Uterus (tissue), 2 donors: Measurements from ENCODE around the gene HTR3B.

Source experiments
- POLR2A ChIP-seq, 2 donors: fragments of 450-650 bp; IDR thresholded peaks; one replicate each; pipeline ENCODE4 v1.6.1; 2016; ENCODE audit warnings: antibody characterized with exemption in 2 of 2, mild to moderate bottlenecking in 1 of 2, moderate library complexity in 1 of 2
- TF ChIP-seq, protein P1 (sequence below), 4 experiments: fragments of 200-600 bp in 2 of 4; fragments of 450-650 bp in 2 of 4; sonication (generic) in 2 of 4; IDR thresholded peaks; one replicate each; pipeline ENCODE4 v1.5.1; 2016 to 2019; ENCODE audit warnings: antibody characterized with exemption in 4 of 4, mild to moderate bottlenecking in 2 of 4, moderate library complexity in 1 of 4

DNA sequence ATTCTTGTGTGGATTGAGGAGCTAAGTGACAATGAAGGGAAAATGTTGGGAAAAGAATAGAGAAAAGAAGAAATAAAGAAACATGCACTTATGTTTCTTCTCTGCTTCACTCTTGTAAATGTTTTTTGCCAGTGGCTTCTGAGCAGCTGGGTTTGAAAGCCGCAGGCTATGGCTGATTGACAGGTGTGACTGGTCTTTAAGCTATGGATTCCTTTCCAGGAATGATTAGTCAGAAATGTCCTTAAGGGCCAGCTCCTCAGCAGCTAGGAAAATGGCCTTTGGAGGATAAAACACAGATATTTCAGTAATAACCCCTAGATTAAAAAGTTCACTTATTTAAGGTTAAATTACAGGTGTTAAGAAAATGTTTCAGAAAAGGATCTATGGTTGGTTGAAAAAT lies 22.7 kb upstream of the HTR3B start:
- TF ChIP-seq, protein P1, sequence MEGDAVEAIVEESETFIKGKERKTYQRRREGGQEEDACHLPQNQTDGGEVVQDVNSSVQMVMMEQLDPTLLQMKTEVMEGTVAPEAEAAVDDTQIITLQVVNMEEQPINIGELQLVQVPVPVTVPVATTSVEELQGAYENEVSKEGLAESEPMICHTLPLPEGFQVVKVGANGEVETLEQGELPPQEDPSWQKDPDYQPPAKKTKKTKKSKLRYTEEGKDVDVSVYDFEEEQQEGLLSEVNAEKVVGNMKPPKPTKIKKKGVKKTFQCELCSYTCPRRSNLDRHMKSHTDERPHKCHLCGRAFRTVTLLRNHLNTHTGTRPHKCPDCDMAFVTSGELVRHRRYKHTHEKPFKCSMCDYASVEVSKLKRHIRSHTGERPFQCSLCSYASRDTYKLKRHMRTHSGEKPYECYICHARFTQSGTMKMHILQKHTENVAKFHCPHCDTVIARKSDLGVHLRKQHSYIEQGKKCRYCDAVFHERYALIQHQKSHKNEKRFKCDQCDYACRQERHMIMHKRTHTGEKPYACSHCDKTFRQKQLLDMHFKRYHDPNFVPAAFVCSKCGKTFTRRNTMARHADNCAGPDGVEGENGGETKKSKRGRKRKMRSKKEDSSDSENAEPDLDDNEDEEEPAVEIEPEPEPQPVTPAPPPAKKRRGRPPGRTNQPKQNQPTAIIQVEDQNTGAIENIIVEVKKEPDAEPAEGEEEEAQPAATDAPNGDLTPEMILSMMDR (IDR thresholded peaks at IDR 0.05), result no peak
- TF ChIP-seq POLR2A (IDR thresholded peaks at IDR 0.05), result no peak
